Astrocyte of the cerebellum (primary cell): ENCODE data around the gene SLCO2A1.

Experiments
- DNase-seq: peaks from one replicate; pipeline ENCODE4 v3.0.0-alpha.2; 2011; ENCODE audit warnings: low read depth
- H3K4me3 ChIP-seq: 2 replicates; pipeline ENCODE4 v1.5.1; 2011; ENCODE audit warnings: mild to moderate bottlenecking, low read depth, low read length, moderate library complexity
- CTCF ChIP-seq: IDR thresholded peaks from 2 replicates; pipeline ENCODE4 v1.5.1; 2012; ENCODE audit warnings: low read length, low read depth, moderate library complexity, mild to moderate bottlenecking; ENCODE audit errors: missing control alignments
- in situ Hi-C: cut with HindIII; loops from 2 replicates; pipeline ENCODE4 v1.10.0; 2017; ENCODE audit warnings: low sequenced_read_pairs

SLCO2A1 gene

GRCh38 chr3:134067531-134068161, 37.9 kb upstream of the SLCO2A1 start:
- no peak for DNase-seq
- in situ Hi-C loops, result no loop called here
- no peak for TF ChIP-seq CTCF
- H3K4me3 ChIP-seq, result no peak overlapping the region

GRCh38 chr3:134066651-134067530, 37.2 kb upstream of the SLCO2A1 start:
- in situ Hi-C loops, result no loop called here
- DNase-seq, result no peak
- H3K4me3 ChIP-seq, result no peak overlapping the region
- no peak for TF ChIP-seq CTCF

GRCh38 chr3:134066158-134066541, 36.4 kb upstream of the SLCO2A1 start:
- in situ Hi-C loops, result no loop called here
- H3K4me3 ChIP-seq, result no peak overlapping the region
- no peak for DNase-seq
- TF ChIP-seq CTCF, result no peak

- no peak for TF ChIP-seq CTCF
- no peak for DNase-seq
- no peak overlapping the region for H3K4me3 ChIP-seq
- in situ Hi-C loops, result no loop called here
Observed at GRCh38 chr3:134065252-134066157, 35.8 kb upstream of the SLCO2A1 start.

GRCh38 chr3:134064081-134064480, 34.4 kb upstream of the SLCO2A1 start:
- no peak overlapping the region for H3K4me3 ChIP-seq
- no peak for DNase-seq
- in situ Hi-C loops, result no loop called here
- TF ChIP-seq CTCF, result no peak

- TF ChIP-seq CTCF, result no peak
- in situ Hi-C loops, result no loop called here
- no peak for DNase-seq
- no peak overlapping the region for H3K4me3 ChIP-seq
Observed at GRCh38 chr3:134061401-134061800, 31.7 kb upstream of the SLCO2A1 start.
